GM13976 (cell line): ENCODE data around the gene EEF1AKMT1.

Source experiments
- DNase-seq: peaks from one replicate; pipeline ENCODE4 v3.0.0; 2012; ENCODE audit warnings: low spot score
- in situ Hi-C: fragments of 300-500 bp; cut with MboI; formaldehyde crosslinking; loops from one replicate; pipeline ENCODE4 v1.12.0; 2022; ENCODE audit warnings: low sequenced_read_pairs, mixed read lengths, inconsistent platforms; ENCODE audit not compliant: unreplicated experiment
- TF ChIP-seq, protein P1 (sequence below): IDR thresholded peaks from 2 replicates; pipeline ENCODE4 v1.5.1; 2012; ENCODE audit warnings: borderline replicate concordance, mild to moderate bottlenecking; ENCODE audit not compliant: insufficient read depth; ENCODE audit errors: extremely low read depth, missing control alignments, control extremely low read depth

EEF1AKMT1 gene

DNA sequence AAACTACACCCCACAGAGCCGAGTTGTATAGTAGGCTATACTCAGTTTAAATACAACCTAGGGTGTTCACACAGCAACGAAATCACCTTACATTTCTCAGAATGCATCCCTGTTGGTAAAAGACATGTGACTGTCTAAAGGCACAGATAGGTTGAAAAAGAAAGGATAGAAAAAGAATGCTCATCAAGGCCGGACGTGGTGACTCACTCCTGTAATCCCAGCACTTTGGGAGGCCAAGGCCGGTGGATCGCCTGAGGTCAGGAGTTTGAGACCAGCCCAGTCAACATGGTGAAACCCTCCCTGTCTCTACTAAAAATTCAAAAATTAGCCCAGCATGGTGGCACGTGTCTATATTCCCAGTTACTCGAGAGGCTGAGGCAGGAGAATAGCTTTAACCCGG lies 74.0 kb downstream of the EEF1AKMT1 start:
- in situ Hi-C loops, result loop anchor here (10.0 to 25.0 kb wide), 2 partner anchors 225 to 512 kb away; partner anchors contain the start of gene GJB2
- TF ChIP-seq, protein P1, sequence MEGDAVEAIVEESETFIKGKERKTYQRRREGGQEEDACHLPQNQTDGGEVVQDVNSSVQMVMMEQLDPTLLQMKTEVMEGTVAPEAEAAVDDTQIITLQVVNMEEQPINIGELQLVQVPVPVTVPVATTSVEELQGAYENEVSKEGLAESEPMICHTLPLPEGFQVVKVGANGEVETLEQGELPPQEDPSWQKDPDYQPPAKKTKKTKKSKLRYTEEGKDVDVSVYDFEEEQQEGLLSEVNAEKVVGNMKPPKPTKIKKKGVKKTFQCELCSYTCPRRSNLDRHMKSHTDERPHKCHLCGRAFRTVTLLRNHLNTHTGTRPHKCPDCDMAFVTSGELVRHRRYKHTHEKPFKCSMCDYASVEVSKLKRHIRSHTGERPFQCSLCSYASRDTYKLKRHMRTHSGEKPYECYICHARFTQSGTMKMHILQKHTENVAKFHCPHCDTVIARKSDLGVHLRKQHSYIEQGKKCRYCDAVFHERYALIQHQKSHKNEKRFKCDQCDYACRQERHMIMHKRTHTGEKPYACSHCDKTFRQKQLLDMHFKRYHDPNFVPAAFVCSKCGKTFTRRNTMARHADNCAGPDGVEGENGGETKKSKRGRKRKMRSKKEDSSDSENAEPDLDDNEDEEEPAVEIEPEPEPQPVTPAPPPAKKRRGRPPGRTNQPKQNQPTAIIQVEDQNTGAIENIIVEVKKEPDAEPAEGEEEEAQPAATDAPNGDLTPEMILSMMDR, result no peak
- DNase-seq, result no peak

DNA sequence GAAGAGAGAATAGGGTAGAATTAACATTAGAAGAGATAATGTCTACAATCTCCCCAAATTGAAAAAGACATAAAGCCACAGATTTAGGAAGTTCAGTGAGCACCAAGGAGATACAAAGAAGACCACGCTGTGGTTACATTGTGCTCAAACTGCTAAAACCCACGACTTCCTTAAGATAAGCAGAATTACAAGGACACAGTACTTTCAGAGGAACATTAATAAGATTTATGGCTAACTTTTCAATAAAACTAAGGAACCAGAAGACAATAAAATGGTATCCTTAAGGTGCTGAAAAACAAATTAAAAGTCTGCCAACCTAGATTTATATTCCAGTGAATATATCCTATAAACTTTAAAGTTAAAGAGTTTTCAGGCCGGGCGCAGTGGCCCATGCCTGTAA lies 77.7 kb downstream of the EEF1AKMT1 start:
- no peak for DNase-seq
- in situ Hi-C loops, result no loop called here
- TF ChIP-seq, protein P1, result no peak

- TF ChIP-seq, protein P1, result no peak
These were observed 82.1 kb downstream of the EEF1AKMT1 start for GRCh38 chr13:20691616-20692015.

DNA sequence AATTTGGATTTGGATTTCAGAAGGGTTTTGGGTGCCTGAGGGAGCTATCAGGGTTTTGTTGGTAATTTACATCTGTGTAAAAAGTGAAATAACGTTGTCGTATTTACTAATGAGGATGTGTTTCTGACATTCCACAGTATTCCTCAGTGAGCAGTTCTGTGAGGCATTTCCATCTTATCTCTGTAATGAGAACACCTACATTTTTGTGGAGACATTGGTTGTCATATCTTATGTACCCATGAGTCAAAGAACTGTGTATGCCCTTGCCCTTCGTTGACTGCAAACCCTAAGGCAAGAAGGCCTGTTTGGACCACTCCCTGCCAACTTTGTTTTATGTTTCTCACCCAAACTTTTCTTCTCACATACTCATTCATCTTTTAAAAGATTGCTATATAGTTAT lies 84.5 kb downstream of the EEF1AKMT1 start:
- TF ChIP-seq, protein P1, result no peak
- in situ Hi-C loops, result no loop called here
- DNase-seq, result no peak

More at GRCh38 chr13:20691616-20692015, 82.1 kb downstream of the EEF1AKMT1 start:
- in situ Hi-C loops, result no loop called here
- no peak for DNase-seq

- no peak for DNase-seq
- TF ChIP-seq, protein P1, result no peak
- in situ Hi-C loops, result no loop called here
These were observed 86.7 kb downstream of the EEF1AKMT1 start for GRCh38 chr13:20686863-20687579.

- DNase-seq, result no peak
- in situ Hi-C loops, result no loop called here
- TF ChIP-seq, protein P1, result no peak
These were observed 87.6 kb downstream of the EEF1AKMT1 start for GRCh38 chr13:20686167-20686566.

DNA sequence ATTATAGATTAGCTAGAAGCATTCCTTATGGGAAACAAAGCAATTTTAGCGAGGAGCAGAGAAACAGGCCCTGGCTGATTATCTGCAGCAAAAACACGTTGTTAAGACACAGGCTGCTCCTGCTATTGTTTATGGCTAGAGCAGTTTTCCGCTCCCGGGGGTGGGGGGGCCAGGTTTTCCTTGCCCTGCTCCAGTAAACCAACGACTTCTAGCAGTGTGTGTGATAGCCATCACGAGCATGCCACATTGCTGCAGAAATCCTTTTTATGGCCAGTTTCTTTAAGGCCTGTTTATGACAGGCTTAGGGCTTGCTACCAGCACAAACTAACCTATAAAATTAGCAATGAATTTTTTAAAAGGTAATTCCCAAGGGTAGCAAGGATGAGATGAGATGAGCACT lies 88.7 kb downstream of the EEF1AKMT1 start:
- in situ Hi-C loops, result no loop called here
- TF ChIP-seq, protein P1, result no peak
- no peak for DNase-seq
